ENCODE data around the gene SIX3.
A peak's percentile ranks its signal among the peaks of the same experiment; 100 is the strongest.

SIX3 gene

DNA sequence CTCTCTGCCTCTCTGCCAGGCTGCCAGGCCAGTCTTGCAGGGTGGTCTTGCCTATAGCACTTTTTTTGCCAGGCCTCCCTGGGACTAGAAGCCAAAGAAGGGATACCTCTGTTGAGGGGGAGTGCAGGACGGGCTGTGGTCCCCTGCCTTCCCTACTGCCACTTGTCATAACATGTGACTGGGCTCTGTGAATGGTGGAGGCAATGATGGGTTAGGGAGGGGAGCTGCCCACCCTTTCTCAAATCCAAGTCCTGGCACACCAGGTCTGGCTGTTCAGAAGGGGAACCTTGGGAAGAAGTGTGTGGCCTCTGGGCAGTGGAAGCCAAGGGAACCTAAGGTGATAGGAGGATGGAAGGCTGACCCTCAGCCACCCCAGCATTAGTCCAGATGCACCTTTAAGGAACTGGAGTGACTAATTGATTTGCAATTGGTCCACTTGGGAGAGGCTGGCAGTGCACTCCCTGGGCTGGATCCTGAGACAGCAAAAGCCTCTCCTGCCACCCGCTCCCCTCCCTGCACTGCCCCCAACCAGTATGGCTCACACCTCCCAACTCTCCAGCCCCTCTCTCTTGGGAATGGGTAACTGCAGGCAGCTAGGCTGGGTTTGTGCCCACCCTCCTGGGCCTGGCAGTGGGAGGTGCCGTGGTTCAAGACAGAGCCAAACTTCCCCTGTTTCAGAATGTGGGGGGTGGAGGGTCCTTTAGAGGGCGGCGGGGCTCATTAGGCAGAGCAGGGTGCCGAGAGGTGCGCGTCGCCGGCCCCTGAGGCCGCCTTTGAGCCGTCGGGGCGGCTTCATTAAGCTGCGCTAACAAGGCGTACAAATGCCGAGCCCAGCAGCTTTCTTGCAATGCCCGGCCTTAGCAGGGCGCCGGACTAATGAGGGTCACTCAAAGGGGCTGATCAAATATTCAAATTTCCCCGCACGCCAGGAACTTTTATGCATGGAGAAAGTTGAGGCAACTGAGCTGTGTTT lies 4.5 kb upstream of the SIX3 start:
- Histone ChIP-seq H3K4me3 (ENCODE audit: low read length) (peak overlapping the region; percentile 9; the same call in 1 of the 2 replicates), H3K36me3 (ENCODE audit: control insufficient read depth, insufficient read depth, low read length) (no peaks in the 10 kb centered on the region), H3K27ac (ENCODE audit: low read length) (no peak overlapping the region), H3K4me1 (ENCODE audit: control insufficient read depth, insufficient read depth, low read length) (peaks cover 15% of the 10 kb centered on the region), H3K27me3 (ENCODE audit: control insufficient read depth, insufficient read depth, low read length) (peaks cover 83% of the 10 kb centered on the region), H3K9me3 (ENCODE audit: control insufficient read depth, insufficient read depth, low read length) (no peaks in the 10 kb centered on the region)
- no CpG with 5 or more reads among the region's 22 CpGs for WGBS (ENCODE audit: insufficient coverage, insufficient read length)
- DNase-seq (ENCODE audit: low read depth, low spot score), result no peak

DNA sequence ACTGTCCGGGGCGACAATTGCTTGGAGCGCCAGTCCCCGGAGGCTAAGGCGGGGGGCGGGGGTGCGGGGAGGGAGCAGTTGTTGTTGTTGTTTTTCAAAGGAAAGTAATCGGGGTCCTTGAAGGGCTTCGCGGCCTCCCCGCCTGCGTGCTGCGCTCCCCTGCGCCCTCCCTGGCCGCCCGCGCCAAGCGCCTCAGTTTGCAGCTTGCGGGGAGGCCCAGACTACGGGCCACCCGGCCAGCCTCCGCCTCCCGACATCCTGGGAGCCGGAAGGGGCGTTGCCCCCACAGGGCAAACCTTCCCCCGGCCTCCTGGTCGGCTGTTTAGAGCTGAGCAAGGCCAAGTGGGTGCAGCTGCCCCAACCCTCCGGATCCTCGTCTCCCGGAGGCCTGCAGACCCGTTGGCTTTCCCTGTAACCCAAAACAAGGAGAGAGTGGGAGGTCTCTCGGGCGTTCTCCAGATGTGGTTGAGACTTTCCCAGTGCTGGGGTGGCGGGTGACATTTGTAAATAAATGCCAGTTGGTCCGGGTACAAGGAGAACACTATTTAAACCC lies 3.7 kb upstream of the SIX3 start:
- no peak for DNase-seq (ENCODE audit: low read depth, low spot score)
- peaks cover 12% of the 10 kb centered on the region for H3K4me1 ChIP-seq (ENCODE audit: control insufficient read depth, insufficient read depth, low read length)
- no peaks in the 10 kb centered on the region for H3K36me3 ChIP-seq (ENCODE audit: control insufficient read depth, insufficient read depth, low read length)
- peaks cover 82% of the 10 kb centered on the region for H3K27me3 ChIP-seq (ENCODE audit: control insufficient read depth, insufficient read depth, low read length)
- H3K9me3 ChIP-seq (ENCODE audit: control insufficient read depth, insufficient read depth, low read length), result no peaks in the 10 kb centered on the region
- H3K4me3 ChIP-seq (ENCODE audit: low read length), result peak overlapping the region; percentile 20; the same call in 1 of the 2 replicates
- no CpG with 5 or more reads among the region's 35 CpGs for WGBS (ENCODE audit: insufficient coverage, insufficient read length)
- no peak overlapping the region for H3K27ac ChIP-seq (ENCODE audit: low read length)

GRCh38 chr2:44938287-44939105 lies 3.0 kb upstream of the SIX3 start:
- Histone ChIP-seq H3K4me3 (ENCODE audit: low read length) (peak overlapping the region; percentile 25; the same call in 1 of the 2 replicates), H3K4me1 (ENCODE audit: control insufficient read depth, insufficient read depth, low read length) (peaks cover 10% of the 10 kb centered on the region), H3K27me3 (ENCODE audit: control insufficient read depth, insufficient read depth, low read length) (peaks cover 82% of the 10 kb centered on the region), H3K27ac (ENCODE audit: low read length) (no peak overlapping the region), H3K9me3 (ENCODE audit: control insufficient read depth, insufficient read depth, low read length) (no peaks in the 10 kb centered on the region), H3K36me3 (ENCODE audit: control insufficient read depth, insufficient read depth, low read length) (no peaks in the 10 kb centered on the region)
- WGBS (ENCODE audit: insufficient coverage, insufficient read length), result no CpG with 5 or more reads among the region's 62 CpGs
- DNase-seq (ENCODE audit: low read depth, low spot score), result no peak

DNA sequence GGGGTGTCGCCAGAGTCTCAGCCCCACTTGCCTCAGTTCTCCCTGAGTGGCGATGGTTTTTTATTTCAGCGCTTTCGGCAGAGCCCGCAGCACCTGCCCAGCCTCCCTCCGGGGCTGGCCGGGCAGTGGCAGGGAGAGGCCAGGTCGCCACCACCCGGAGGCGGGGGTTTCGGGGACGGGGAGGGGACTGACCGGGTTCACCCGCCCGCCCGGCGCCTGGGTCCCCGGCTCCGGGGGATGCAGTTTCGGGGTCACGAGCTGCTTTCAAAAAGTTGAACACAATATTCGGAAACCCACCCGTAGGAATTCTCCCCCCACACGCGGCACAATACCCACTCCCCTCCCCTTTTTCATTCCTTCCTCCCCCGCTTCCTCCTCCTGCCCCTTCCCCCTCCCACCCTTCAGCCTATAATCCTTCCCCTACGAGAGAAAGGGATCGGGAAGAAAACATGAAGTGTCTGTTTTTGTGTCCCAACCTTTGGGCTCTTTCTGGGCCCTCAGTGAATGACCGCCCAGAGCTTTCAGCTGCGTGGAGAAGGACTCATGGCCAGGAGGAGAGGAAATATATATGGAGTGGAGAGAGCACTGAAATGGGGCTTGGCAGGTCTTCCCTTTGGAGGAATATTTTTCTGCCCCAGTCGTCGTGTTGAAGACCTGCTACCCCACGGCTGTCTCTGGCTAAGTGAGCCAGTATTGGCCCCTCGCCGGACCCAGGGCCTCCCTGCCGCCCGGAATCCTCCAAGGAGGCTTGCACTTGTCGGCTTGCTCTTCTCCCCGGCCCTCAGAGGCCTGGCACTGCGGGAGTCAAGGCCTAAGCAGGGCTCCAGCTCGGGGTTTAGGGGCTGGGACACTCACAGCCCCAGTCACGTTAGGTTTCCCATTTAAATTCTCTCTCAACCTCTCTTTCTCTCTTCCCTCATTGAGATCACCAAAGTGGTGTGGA lies 2.1 kb upstream of the SIX3 start:
- Histone ChIP-seq H3K27me3 (ENCODE audit: control insufficient read depth, insufficient read depth, low read length) (peaks cover 82% of the 10 kb centered on the region), H3K4me1 (ENCODE audit: control insufficient read depth, insufficient read depth, low read length) (peaks cover 9% of the 10 kb centered on the region), H3K9me3 (ENCODE audit: control insufficient read depth, insufficient read depth, low read length) (no peaks in the 10 kb centered on the region), H3K27ac (ENCODE audit: low read length) (no peak overlapping the region), H3K4me3 (ENCODE audit: low read length) (peak overlapping the region; percentile 25; the same call in 1 of the 2 replicates), H3K36me3 (ENCODE audit: control insufficient read depth, insufficient read depth, low read length) (no peaks in the 10 kb centered on the region)
- WGBS (ENCODE audit: insufficient coverage, insufficient read length), result no CpG with 5 or more reads among the region's 42 CpGs
- DNase-seq (ENCODE audit: low read depth, low spot score), result no peak

- no peak for DNase-seq (ENCODE audit: low read depth, low spot score)
Observed at GRCh38 chr2:44940049-44940494, 1.4 kb upstream of the SIX3 start.

DNA sequence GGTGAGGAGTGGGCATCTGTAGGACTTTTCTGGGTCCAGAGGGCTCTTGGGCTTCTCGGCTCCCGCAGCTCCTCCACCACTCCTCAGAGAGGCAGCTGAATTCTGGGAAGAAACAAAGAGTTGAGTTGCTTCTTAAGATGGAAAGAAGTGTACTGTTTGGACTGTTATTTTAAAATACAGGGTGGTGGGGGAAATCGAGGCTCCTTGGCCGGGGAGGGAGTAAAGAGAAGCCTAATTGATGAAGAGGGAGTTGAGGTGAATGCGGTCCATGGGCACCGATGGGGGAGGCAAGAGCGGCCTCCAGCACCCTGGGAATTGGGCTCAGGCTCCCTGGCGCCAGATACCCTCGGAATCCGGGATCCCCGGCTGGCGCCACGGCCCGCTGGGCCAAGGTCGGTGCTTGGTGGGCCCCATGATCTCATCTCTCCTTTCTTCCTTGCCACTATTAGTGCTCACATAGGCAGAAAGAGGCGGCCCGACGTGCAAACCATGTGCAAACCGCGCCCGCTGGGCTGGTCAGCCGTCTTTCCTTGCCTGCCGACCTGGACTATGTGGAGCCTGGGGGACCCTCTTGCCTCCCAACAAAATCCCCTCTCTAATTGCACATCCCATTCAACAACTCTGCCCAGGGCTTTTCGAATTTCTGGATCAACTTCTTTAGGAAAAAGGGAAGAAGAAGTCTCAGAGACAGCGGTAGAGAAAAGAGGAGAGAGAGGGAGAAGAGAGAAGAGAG lies 604 bp upstream of the SIX3 start:
- H3K4me3 ChIP-seq (ENCODE audit: low read length), result no peak overlapping the region
- no CpG with 5 or more reads among the region's 25 CpGs for WGBS (ENCODE audit: insufficient coverage, insufficient read length)

More at GRCh38 chr2:44940049-44940494, 1.4 kb upstream of the SIX3 start:
- H3K9me3 ChIP-seq (ENCODE audit: control insufficient read depth, insufficient read depth, low read length), result no peaks in the 10 kb centered on the region
- peaks cover 9% of the 10 kb centered on the region for H3K4me1 ChIP-seq (ENCODE audit: control insufficient read depth, insufficient read depth, low read length)
- peaks cover 83% of the 10 kb centered on the region for H3K27me3 ChIP-seq (ENCODE audit: control insufficient read depth, insufficient read depth, low read length)
- H3K4me3 ChIP-seq (ENCODE audit: low read length), result no peak overlapping the region
- WGBS (ENCODE audit: insufficient coverage, insufficient read length), result no CpG with 5 or more reads among the region's 14 CpGs
- no peaks in the 10 kb centered on the region for H3K36me3 ChIP-seq (ENCODE audit: control insufficient read depth, insufficient read depth, low read length)
- no peak overlapping the region for H3K27ac ChIP-seq (ENCODE audit: low read length)

GRCh38 chr2:44942304-44943030 lies 965 bp downstream of the SIX3 start:
- Histone ChIP-seq H3K27ac (ENCODE audit: low read length) (no peak overlapping the region), H3K27me3 (ENCODE audit: control insufficient read depth, insufficient read depth, low read length) (peaks cover 75% of the 10 kb centered on the region), H3K4me1 (ENCODE audit: control insufficient read depth, insufficient read depth, low read length) (peaks cover 12% of the 10 kb centered on the region), H3K4me3 (ENCODE audit: low read length) (no peak overlapping the region), H3K9me3 (ENCODE audit: control insufficient read depth, insufficient read depth, low read length) (no peaks in the 10 kb centered on the region), H3K36me3 (ENCODE audit: control insufficient read depth, insufficient read depth, low read length) (no peaks in the 10 kb centered on the region)
- no CpG with 5 or more reads among the region's 69 CpGs for WGBS (ENCODE audit: insufficient coverage, insufficient read length)
- no peak for DNase-seq (ENCODE audit: low read depth, low spot score)

More for the DNA sequence above, 604 bp upstream of the SIX3 start:
- DNase-seq (ENCODE audit: low read depth, low spot score), result no peak
- no peaks in the 10 kb centered on the region for H3K9me3 ChIP-seq (ENCODE audit: control insufficient read depth, insufficient read depth, low read length)
- H3K27ac ChIP-seq (ENCODE audit: low read length), result no peak overlapping the region
- H3K36me3 ChIP-seq (ENCODE audit: control insufficient read depth, insufficient read depth, low read length), result no peaks in the 10 kb centered on the region
- peaks cover 9% of the 10 kb centered on the region for H3K4me1 ChIP-seq (ENCODE audit: control insufficient read depth, insufficient read depth, low read length)
- H3K27me3 ChIP-seq (ENCODE audit: control insufficient read depth, insufficient read depth, low read length), result peaks cover 75% of the 10 kb centered on the region

GRCh38 chr2:44943031-44943692 lies 1.7 kb downstream of the SIX3 start:
- Histone ChIP-seq H3K27ac (ENCODE audit: low read length) (no peak overlapping the region), H3K36me3 (ENCODE audit: control insufficient read depth, insufficient read depth, low read length) (no peaks in the 10 kb centered on the region), H3K9me3 (ENCODE audit: control insufficient read depth, insufficient read depth, low read length) (no peaks in the 10 kb centered on the region), H3K27me3 (ENCODE audit: control insufficient read depth, insufficient read depth, low read length) (peaks cover 79% of the 10 kb centered on the region), H3K4me3 (ENCODE audit: low read length) (no peak overlapping the region), H3K4me1 (ENCODE audit: control insufficient read depth, insufficient read depth, low read length) (peaks cover 12% of the 10 kb centered on the region)
- WGBS (ENCODE audit: insufficient coverage, insufficient read length), result no CpG with 5 or more reads among the region's 36 CpGs
- DNase-seq (ENCODE audit: low read depth, low spot score), result no peak
